Measurements from ENCODE around the gene BABAM1. TPM values are rescaled to one million over a fixed set of nuclear protein-coding genes. Genes with fewer than 3 reads are reported as not detected.

Gene BABAM1
- total RNA-seq, 1 experiment from 2014 or later: 93.3 TPM

- TF ChIP-seq FOSL1 (IDR thresholded peaks at IDR 0.05; ENCODE audit: low read depth) (no peak), EZH2phosphoT487 (IDR thresholded peaks at IDR 0.05; ENCODE audit: borderline replicate concordance) (no peak), CBX3 (IDR thresholded peaks at IDR 0.05; ENCODE audit: low read depth) (no peak), TCF7L2 (IDR thresholded peaks at IDR 0.05; ENCODE audit: borderline replicate concordance, extremely low read depth, insufficient read depth, insufficient read length) (no peak)
Measured at GRCh38 chr19:17256130-17256529, 11.1 kb upstream of the BABAM1 start (continued).

- H3K79me2 ChIP-seq (ENCODE audit: insufficient read depth, low read length): no peaks in the 10 kb centered on the region
- H3K4me3 ChIP-seq (replicated peaks in 1 of 2; ENCODE audit: low read depth in 1 of 2, low read length in 2 of 2): no peak overlapping the region
- H4K20me1 ChIP-seq (ENCODE audit: insufficient read depth): no peaks in the 10 kb centered on the region
- no peak overlapping the region for H3K9ac ChIP-seq (ENCODE audit: low read length)
- no peaks in the 10 kb centered on the region for H3K27me3 ChIP-seq (ENCODE audit: insufficient read depth, low read length)
- peaks cover 0 to 13% of the 10 kb centered on the region in 2 experiments; a peak in 3 of 4 replicates for H3K4me1 ChIP-seq (ENCODE audit: control insufficient read depth in 1 of 2, insufficient read depth in 2 of 2, low read length in 2 of 2)
- no peaks in the 10 kb centered on the region for H3K36me3 ChIP-seq (ENCODE audit: control insufficient read depth in 1 of 2, insufficient read depth in 2 of 2, low read length in 2 of 2)
- ChIA-PET POLR2A (interaction anchor here (0.7 to 1.1 kb wide), 2 partner anchors 10 to 24 kb away, joined by 3 read pairs; no protein-coding TSS in a partner anchor), CTCF (interaction anchor here (0.8 kb wide), 2 partner anchors 22 to 46 kb away, joined by 3 to 4 read pairs; no protein-coding TSS in a partner anchor), RAD21 (ENCODE audit: low non-redundant PET in 1 of 2, low total read pairs in 2 of 2, uncharacterized antibody in 2 of 2, unreplicated experiment in 2 of 2) (no interaction called here)
- DNase-seq (ENCODE audit: low read depth, low spot score): no peak
- ATAC-seq: no peak
- H3K27ac ChIP-seq (ENCODE audit: low read depth, low read length): no peak overlapping the region
- intact Hi-C loops (cut with micrococcal nuclease): no loop called here
- no peaks in the 10 kb centered on the region for H3K9me3 ChIP-seq (ENCODE audit: control insufficient read depth in 1 of 2, insufficient read depth in 1 of 2, low read depth in 1 of 2, low read length in 2 of 2)
- no peak overlapping the region for H2AFZ ChIP-seq (ENCODE audit: low read depth, low read length, poor library complexity, severe bottlenecking)
- H3K9me2 ChIP-seq (ENCODE audit: insufficient read depth): no peaks in the 10 kb centered on the region
- TF ChIP-seq RAD21 (IDR thresholded peaks at IDR 0.05; ENCODE audit: low read depth) (no peak), ZNF274 (IDR thresholded peaks at IDR 0.05; ENCODE audit: low read depth, low read length) (no peak), CBX3 (IDR thresholded peaks at IDR 0.05; ENCODE audit: low read depth) (no peak), ZFX (IDR thresholded peaks at IDR 0.05) (no peak), JUND (IDR thresholded peaks at IDR 0.05) (no peak), EGR1 (IDR thresholded peaks at IDR 0.05; ENCODE audit: low read depth) (no peak), EZH2 (IDR thresholded peaks at IDR 0.05) (no peak), POLR2AphosphoS5 (IDR thresholded peaks at IDR 0.05; ENCODE audit: low read depth, low read length) (no peak), POLR2A (IDR thresholded peaks at IDR 0.05; ENCODE audit: borderline replicate concordance, extremely low read depth, insufficient read depth, insufficient read length) (no peak), EZH2phosphoT487 (IDR thresholded peaks at IDR 0.05; ENCODE audit: borderline replicate concordance) (no peak), CEBPB (IDR thresholded peaks at IDR 0.05; ENCODE audit: low read depth) (no peak), YY1 (IDR thresholded peaks at IDR 0.05; ENCODE audit: extremely low read depth, insufficient replicate concordance, low read depth, low read length) (no peak), FOSL1 (IDR thresholded peaks at IDR 0.05; ENCODE audit: low read depth) (no peak)
- TF ChIP-seq, protein P1, sequence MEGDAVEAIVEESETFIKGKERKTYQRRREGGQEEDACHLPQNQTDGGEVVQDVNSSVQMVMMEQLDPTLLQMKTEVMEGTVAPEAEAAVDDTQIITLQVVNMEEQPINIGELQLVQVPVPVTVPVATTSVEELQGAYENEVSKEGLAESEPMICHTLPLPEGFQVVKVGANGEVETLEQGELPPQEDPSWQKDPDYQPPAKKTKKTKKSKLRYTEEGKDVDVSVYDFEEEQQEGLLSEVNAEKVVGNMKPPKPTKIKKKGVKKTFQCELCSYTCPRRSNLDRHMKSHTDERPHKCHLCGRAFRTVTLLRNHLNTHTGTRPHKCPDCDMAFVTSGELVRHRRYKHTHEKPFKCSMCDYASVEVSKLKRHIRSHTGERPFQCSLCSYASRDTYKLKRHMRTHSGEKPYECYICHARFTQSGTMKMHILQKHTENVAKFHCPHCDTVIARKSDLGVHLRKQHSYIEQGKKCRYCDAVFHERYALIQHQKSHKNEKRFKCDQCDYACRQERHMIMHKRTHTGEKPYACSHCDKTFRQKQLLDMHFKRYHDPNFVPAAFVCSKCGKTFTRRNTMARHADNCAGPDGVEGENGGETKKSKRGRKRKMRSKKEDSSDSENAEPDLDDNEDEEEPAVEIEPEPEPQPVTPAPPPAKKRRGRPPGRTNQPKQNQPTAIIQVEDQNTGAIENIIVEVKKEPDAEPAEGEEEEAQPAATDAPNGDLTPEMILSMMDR (IDR thresholded peaks at IDR 0.05 in 2 of 3, conservative IDR thresholded peaks at IDR 0.05 in 1 of 3; ENCODE audit: borderline replicate concordance in 1 of 3, insufficient read depth in 1 of 3, low read depth in 2 of 3, low read length in 2 of 3): no peak
- TF ChIP-seq, protein P2, sequence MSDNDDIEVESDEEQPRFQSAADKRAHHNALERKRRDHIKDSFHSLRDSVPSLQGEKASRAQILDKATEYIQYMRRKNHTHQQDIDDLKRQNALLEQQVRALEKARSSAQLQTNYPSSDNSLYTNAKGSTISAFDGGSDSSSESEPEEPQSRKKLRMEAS (IDR thresholded peaks at IDR 0.05): no peak
- TF ChIP-seq, protein P3, sequence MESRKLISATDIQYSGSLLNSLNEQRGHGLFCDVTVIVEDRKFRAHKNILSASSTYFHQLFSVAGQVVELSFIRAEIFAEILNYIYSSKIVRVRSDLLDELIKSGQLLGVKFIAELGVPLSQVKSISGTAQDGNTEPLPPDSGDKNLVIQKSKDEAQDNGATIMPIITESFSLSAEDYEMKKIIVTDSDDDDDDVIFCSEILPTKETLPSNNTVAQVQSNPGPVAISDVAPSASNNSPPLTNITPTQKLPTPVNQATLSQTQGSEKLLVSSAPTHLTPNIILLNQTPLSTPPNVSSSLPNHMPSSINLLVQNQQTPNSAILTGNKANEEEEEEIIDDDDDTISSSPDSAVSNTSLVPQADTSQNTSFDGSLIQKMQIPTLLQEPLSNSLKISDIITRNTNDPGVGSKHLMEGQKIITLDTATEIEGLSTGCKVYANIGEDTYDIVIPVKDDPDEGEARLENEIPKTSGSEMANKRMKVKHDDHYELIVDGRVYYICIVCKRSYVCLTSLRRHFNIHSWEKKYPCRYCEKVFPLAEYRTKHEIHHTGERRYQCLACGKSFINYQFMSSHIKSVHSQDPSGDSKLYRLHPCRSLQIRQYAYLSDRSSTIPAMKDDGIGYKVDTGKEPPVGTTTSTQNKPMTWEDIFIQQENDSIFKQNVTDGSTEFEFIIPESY (IDR thresholded peaks at IDR 0.05; ENCODE audit: extremely low read depth, insufficient replicate concordance, low read length): no peak
- no peak overlapping the region for H3K4me2 ChIP-seq (ENCODE audit: low read length)
- BruUV-seq (replicated peaks): no TSS peak
Measured at GRCh38 chr19:17259118-17259780, 8.0 kb upstream of the BABAM1 start.
